Hematopoietic multipotent progenitor cell (in vitro differentiated cells): ENCODE data around the gene SLC7A14. TPM values are rescaled to one million over a fixed set of nuclear protein-coding genes. Genes with fewer than 3 reads are reported as not detected.

Experiments used
- DNase-seq, 3 donors: peaks; one replicate each; pipeline ENCODE4 v3.0.0-alpha.2; 2011 to 2015; ENCODE audit warnings: low read depth in 2 of 3, low spot score in 2 of 3
- total RNA-seq: library from RNA; depleted of rRNA; stranded (reverse); fragments of >200 nt; gene quantifications from one replicate; pipeline ENCODE4 v1.2.3, GENCODE V29; 2012

The SLC7A14 gene
- total RNA-seq, 1 donor: not detected

DNA sequence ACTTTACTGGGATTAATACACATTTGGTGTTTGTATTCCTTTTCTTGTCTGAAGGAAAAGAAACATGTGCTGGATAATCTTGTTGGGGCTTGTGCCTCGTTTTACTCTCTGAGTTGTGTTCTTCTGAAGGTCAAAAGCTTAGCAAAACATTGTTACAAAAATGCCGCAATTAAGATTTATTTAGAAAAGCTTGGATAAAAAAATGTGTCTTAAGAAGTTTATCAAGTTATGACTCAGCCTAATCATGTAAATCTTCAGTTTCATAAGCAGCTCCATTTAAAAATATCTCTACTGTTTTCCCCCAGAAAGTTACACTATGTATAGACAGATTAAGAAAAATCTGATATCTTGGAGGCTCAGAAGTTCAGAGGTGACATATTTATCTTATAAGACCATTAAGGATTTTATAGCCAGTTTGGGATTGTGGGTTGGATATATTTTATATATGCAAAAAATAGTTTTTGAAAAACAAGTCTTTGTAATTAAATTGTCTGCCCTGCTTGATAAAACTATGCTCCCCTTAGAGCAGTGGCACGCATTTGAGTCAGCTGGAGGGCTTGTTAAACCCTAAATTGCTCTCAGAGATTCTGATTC lies 110.7 kb downstream of the SLC7A14 start:
- no peak for DNase-seq

DNA sequence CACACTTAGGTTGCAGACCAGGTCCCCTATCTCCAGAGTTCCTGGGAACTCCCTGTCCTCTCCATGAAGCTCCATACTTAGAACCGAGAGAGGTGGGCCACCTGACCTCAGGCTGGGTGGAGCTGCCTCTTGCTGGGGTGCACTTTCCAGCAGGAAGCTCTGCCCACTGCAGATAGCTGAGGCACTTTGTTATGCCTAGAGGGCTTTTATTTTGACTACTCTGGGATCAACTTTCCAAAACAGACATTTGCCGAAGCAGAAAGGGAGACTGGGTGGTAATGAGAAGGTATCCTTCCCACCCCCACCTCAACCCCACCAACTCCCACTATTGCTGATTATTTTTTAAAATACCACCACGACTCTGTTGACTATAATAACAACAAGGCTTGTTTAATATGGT lies 112.5 kb downstream of the SLC7A14 start:
- no peak for DNase-seq

DNA sequence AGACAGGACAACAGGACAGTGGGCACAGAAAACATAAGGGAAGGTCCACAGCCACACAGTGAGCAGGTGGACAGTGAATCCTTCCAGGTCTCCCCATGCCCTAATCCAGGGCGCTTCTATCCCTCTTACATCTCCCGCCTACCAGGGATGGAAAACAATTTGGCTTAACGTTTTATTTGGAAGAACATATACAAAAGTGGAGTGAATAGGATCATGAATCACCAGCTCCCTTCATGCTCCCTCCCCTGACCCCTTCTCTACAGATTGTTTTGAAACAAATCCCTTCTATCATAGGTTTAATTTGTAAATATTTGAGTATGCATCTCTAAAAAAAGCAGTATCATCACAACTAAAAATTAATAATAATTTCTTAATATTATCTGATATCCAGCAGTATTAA lies 114.7 kb downstream of the SLC7A14 start:
- no peak for DNase-seq

DNA sequence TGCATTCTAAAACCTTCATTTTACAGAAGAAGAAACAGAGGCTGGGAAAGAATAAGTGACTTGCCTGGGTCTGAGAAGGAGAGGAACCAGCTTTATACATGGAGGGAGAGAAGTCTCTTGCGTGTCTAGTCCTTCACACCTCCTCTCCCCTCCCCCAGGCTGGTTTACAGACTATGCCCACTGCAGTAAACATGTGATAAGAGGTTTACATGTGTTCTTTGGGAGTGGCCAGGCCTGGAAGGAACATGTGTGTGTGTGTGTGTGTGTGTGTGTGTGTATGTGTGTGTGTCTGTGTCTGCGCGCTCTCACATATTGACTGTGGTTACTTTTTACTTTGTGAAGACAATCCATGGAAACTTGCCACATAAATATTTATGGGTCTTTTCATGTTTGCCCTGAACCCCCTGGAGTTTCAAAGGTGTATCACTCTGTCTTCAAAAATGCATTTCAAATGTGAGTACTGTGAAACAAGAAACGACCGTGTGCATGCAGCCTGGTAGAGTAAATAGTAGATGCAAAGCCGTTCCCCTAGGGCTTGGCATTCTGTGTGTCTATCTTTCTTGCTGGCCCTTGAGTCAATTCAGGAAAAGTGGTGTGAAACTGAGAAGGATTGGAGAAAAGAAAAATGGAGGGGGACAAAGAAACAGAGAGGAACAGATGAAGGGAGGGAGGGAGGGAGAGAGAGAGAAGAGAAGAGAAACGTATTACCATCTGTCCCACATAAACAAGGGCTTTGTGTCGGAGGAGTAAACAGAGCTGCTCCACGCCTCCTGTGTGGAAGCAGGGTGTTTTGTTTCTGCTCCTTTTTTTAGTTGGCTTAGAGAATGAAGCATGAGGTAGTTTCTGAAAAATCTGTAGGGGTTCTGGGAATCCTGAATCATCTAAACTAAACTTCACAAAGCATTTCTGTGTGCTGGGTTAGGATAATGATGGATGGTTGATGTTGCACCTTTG lies 115.5 kb downstream of the SLC7A14 start:
- DNase-seq: no peak

DNA sequence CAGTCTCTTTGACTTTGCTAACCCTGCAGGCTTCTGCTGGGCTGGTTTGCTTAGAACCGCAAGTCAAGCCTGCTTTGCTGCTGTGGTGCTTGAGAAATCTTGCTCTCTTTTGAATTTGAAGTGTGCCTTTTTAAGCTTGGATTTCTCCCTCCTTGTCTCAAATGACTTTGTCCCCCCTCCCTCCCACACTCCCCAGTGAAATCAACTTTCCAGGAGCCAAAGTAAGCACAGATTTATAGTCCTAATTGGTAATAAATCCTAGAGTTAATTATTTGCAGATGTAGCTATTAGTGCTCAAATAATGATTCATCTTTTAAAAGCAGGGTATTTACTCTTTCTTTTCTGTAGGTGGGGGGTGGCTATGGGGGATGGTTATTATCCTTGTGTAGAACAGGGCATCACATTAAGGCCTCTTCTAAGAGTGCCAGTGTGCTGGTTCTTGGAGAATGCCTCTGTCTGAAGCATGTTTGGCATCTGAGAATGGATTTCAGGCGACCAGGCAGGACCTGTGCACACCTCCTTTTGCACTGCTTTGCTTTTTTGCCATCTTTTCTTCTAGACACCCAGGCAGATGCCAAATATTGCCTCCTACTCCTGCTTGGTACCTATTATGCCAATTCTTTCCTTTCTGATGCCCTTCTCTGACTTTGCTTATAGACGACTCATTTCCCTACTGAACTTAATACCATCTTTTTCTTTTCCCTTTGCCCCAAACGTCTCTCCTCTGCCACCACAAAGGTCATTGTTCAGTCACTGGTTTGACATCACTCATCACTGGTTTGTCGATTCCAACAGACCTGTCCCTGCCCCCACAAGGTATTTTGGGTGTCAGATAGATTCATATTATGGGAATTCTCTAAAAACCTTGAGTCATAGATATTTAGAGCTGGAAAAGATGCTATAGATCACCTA lies 116.5 kb downstream of the SLC7A14 start:
- DNase-seq: no peak

DNA sequence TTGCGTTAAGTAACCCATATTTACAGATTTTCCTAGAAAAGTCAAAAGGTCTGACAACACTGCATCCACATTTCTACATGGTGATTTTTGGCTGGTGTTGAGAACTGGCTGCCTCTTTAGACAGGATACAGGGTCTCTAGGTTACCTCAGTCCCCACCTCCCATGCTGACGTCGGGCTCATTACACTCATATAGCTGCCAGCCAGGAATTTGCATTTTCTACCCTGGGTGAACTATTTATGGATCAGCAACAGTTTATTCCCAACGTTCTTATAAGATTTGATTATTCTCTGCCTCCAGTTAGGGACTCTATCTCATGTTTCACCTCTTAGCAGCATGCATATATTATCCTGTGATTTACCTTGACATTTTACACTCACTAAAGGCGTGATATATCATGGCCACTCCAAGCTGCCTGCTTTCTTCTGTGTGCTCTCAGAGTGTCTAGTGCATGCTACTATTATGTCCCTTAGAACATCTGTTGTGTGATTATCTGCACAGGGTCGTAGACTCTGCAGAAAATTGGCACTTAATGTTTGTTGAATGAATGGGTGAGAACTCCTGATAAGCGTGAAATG lies 118.2 kb downstream of the SLC7A14 start:
- DNase-seq: no peak

DNA sequence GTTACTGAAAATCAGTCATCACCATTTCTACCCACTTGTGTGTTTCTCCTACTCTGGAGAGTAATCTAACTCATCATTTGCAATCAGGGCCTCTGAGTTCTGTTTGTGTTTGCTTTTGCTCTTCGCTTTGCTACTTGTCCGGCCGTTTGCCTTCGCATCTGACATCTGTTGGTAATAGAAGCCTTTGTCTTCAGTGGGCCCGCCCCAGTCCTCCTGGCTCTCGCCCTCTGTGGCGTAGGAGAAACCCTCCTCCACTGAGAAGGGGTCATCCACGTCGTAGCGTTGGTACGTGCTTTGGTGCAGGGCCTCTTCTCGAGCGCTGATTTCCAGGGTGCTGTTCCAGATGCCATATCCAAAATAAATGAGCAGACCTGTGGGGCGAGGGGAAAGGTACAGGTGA lies 118.9 kb downstream of the SLC7A14 start:
- DNase-seq: no peak

DNA sequence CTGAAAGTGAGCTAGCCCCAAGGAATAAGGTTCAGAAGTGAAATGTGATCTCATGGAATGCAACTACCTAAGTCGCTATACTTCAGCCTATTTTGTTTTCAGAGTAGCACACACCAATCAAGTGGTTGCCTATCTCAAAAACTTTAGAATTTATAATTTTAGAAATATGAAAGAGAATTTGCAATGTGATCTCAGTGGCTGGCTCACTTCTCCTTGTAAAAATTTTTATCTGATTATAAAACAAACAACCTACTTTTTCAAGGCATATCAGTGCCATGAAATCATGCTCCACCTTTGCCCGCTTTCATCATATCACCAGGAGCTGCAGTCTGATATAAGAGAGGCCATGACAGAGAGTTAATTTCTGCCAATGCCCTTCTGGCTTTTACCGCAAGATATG lies 119.9 kb downstream of the SLC7A14 start:
- DNase-seq: no peak

DNA sequence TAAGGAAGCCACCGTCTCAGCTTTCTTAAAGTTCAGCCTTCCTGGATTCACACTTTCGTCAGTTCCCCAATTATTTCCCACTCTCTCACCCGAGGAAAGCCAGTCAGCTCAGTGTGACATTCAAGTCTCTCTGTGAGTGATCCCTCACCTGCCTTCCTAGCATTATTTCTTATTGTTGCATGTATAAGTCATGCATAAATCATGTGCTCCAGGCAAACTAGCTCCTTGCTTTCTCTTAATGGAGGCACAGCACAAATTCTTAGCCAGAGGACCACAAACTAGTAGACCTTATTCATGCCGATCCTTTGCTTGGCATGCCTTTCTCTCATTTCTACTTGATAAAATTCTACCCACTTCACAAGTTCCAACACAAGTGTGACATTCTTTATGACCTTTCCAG lies 122.9 kb downstream of the SLC7A14 start:
- no peak for DNase-seq

DNA sequence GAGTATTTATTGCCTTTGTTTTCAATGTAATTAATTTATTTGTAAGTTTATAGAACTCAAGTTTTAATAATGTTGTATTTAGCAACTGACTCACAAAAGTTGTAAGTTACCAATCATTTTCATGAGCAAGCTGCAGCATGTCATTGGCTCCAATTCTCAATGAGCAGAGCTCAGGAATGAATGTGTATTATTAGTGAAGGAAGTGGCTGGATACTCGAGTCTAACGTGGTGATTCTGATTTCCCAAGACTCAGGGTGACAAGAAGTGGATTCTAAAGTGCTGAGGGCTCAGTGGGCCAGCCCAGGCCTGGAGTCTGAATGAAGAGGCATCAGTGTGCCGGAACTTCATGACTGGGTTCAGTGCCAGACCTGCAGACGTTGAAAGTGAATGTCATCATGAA lies 127.6 kb downstream of the SLC7A14 start:
- no peak for DNase-seq

DNA sequence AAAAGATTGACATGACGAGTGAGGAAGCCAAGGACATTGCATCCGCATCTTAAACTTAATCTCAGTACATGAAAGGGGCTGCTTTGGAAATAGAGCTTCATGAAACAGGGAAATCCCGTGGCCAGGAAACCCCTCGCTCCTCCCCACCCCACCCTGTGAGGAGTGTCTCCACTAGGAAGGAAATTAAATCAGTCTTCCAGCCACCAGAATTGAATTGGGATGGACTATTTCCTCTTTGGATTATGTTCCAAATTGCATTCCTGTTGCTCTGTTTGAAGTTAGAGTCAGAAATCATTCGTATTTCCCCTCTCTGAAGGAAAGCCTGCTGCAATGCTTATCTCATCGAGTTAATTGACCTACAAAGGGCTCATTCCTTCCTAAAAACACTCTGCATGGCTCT lies 131.4 kb downstream of the SLC7A14 start:
- DNase-seq: no peak

DNA sequence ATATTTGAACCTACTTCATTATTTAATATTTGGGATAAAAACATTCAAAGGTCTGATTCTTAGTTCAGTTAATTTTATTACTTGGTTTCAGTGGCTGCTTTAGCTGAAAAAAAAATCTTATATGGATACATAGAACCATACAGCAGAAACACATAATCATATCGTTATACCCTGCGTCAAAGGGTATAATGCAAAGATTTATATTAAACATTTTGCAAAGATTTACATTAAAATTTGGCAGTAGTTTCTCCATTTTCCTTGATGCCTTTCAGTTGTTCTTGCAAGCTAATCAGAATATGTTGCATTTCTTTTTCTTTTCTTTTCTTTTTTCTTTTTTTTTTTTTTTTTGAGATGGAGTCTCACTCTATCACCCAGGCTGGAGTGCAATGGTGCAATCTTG lies 135.8 kb downstream of the SLC7A14 start:
- DNase-seq: no peak

DNA sequence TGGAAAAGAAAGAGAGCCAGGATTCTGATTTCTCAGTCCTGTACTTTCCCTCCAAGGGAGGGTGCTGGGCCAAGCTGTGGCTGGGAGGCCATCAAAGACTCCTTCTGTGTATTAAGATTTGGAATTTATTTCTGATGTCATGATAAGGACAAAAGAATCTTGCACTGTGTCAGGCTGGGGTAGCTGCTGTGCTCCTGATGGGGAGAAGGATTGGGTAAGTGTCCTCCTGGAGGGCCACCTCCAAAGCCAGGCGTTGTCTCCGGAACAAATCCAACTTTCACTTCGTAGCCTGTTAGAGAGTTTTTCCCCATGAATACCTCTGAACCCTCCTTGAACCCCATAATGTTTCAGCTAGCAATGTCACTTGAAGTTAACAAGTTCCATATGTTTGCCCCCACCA lies 137.3 kb downstream of the SLC7A14 start:
- DNase-seq: no peak

DNA sequence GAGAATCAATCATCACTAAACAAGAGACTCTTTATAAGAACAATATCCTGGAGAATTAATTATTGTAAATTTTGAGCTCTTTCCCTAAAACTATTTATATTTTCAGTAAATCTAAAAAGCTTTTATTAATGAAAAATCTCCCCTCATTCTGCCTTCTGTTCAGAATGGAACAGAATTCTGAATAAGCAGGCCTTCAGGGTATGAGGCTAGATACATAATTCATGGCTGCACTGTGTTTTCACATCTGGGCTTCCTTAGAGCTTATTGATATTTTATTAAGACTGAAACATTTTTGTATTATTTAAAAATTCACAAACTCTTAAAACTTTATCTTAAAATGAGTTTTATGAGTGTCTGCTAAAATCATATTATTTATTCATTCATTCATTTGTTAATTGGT lies 142.4 kb downstream of the SLC7A14 start:
- no peak for DNase-seq

DNA sequence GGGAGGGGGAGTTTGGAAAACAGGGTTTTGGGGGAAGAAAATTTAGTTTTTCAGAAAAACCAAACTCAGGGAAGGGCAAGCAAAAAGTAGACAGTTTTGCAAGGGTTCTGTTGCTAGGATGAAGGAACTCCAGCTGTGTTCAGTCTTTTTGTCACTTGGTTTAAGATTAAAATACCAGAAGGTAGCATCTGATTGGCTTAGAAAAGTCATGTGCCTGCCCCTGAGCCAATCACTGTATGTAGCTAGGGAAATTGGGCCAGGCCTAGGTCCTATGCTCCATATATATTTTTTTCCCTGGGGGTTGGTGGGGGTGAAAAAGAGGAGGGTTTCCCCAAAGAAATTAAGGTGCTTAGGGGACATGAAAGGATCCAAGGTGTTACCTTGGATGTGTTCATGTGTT lies 142.9 kb downstream of the SLC7A14 start:
- DNase-seq: no peak

DNA sequence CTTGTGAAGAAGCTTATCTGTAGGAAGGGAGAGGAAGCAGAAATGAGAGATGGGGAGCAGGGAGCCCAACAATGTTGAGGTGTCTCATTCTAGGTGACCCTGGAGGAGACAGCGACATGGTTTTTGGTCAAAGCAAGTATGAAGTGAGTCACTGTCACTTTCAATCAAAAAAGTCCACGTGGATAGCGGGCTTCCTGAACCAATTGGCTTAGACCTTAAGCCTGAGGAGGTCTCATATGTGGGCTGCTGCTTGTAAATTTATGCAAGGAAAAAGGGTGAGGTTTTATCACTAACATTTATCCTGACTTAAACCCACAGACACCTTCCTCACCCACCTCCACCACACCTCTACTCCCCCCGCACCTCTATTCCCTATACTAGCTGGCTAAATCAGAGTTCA lies 144.5 kb downstream of the SLC7A14 start:
- DNase-seq: no peak

DNA sequence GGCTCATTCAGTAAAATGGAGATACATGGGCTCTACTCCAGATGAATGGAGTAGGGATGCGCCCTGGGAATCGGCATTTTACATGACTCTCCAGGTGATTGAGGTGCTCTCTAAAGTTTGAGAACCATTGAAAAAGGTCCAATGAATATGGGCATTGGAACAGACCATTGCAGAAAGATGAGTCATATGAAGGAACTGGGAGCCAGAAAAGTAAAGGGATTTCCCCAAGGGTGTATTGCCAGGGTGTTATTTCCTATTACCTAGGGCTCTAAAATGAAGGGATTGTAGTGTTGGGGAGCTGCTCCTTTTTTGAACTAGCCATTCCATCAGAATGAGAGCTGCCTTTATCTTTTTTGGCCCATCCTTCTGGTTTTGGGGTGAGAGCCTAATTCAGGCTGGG lies 145.5 kb downstream of the SLC7A14 start:
- DNase-seq: no peak

DNA sequence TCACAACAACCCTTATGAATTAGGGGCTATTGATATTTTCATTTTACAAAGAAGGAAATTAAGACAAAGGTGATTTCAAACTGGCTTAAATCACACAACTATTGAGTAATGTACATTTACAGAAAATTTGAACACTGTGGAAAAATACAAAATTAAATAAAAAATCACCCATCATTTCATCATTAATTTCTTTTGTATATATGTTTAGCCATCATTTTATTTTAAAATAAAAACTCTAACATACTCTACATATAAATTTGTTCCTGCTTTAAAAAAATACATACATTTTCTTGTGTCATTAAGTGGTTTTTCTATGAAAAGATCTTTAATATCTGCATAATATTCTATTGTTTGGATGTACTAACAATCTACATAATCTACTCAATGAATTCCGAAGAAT lies 147.0 kb downstream of the SLC7A14 start:
- DNase-seq: no peak

DNA sequence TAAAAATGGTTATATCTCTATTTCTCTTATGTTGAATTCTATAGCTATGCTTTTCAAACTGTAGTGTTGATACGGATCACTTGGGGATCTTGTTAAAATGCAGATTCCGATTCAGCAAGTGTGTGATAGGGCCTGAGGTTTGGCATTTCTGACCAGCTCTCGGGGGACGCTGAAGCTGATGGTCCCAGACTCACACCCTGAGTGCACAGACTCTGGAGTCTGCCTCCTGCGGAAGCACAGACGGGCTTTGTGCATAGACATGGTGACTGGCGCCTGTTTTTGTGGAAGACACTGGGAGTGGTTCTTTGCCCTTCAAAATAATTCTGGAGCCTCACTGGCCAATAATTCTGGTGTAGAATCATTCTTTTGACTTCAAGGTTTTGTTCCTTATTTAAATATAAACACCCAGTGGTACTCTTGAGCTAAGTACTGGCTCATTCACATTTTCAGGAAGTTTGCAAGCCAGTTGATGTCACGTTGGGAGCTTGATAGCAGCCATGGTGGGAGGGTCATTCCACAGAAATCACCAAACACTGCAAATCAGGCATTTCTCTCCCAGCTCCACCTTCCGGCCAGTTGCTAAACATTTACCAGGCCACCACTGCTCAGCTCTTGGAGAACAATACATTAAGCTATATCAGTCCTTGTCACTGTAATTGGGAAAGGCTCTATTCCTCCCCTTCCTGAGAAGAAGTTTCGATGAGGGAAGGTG lies 148.0 kb downstream of the SLC7A14 start:
- no peak for DNase-seq

DNA sequence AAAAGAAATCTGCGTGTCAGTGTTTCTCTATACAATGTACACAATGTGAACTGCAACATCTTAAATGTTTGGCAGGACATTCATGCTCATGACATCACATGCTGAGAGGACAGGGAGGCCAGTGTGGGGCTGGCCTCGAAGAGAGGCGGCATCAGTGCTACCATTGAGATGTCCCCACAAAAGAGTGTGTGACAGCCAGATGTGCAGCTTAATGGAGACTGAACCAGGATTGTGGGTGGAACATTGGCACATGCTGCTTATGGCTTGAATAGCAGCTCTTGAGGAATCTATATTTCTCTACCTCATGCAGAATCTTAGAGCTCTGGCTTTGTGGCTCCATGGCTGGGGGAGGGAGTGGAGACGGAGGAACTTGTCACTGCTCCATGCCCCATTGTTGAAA lies 148.7 kb downstream of the SLC7A14 start:
- DNase-seq: no peak
